RWPE2 (cell line): ENCODE results near the gene HMCN2.
"Not testable (repeated sequence)": the region's sequence is repeated elsewhere in the genome, so short reads cannot be mapped to it uniquely, and the experiment has no call there.

Source experiments
- ATAC-seq: fragments of 200-7000 bp; cut with Tn5 transposase; 3 replicates; pipeline ENCODE4 v1.9.1; 2021; ENCODE audit warnings: low read depth
- DNase-seq: peaks from one replicate; pipeline ENCODE4 v3.0.0-alpha.2; 2020; ENCODE audit warnings: low spot score
- H3K27ac ChIP-seq: fragments of 450-650 bp; 2 replicates; pipeline ENCODE4 v1.5.1; 2017; ENCODE audit warnings: mild to moderate bottlenecking; ENCODE audit not compliant: poor library complexity, severe bottlenecking
- H3K27me3 ChIP-seq: fragments of 250-450 bp; sonication (Bioruptor Pico); 2 replicates; pipeline ENCODE4 v1.5.1; 2021; ENCODE audit warnings: mild to moderate bottlenecking, moderate library complexity; ENCODE audit not compliant: insufficient read depth, poor library complexity, severe bottlenecking
- H3K36me3 ChIP-seq: fragments of 250-450 bp; sonication (Bioruptor Pico); 2 replicates; pipeline ENCODE4 v1.5.1; 2020; ENCODE audit warnings: low read depth, mild to moderate bottlenecking, moderate library complexity
- H3K4me1 ChIP-seq: fragments of 250-450 bp; sonication (Bioruptor Pico); 2 replicates; pipeline ENCODE4 v1.5.1; 2021; ENCODE audit warnings: mild to moderate bottlenecking, moderate library complexity; ENCODE audit not compliant: insufficient read depth, poor library complexity, severe bottlenecking
- H3K4me3 ChIP-seq: fragments of 250-450 bp; sonication (Bioruptor Pico); 2 replicates; pipeline ENCODE4 v1.5.1; 2021; ENCODE audit warnings: mild to moderate bottlenecking, moderate library complexity; ENCODE audit not compliant: severe bottlenecking
- H3K9me3 ChIP-seq: fragments of 250-450 bp; sonication (Bioruptor Pico); 2 replicates; pipeline ENCODE4 v1.5.1; 2021; ENCODE audit warnings: mild to moderate bottlenecking, moderate library complexity; ENCODE audit not compliant: severe bottlenecking
- TF ChIP-seq, protein P1 (sequence below): fragments of 450-650 bp; IDR thresholded peaks from one replicate; pipeline ENCODE4 v1.5.1; 2017; ENCODE audit warnings: mild to moderate bottlenecking, moderate library complexity; ENCODE audit not compliant: poor library complexity, severe bottlenecking

Gene HMCN2

DNA sequence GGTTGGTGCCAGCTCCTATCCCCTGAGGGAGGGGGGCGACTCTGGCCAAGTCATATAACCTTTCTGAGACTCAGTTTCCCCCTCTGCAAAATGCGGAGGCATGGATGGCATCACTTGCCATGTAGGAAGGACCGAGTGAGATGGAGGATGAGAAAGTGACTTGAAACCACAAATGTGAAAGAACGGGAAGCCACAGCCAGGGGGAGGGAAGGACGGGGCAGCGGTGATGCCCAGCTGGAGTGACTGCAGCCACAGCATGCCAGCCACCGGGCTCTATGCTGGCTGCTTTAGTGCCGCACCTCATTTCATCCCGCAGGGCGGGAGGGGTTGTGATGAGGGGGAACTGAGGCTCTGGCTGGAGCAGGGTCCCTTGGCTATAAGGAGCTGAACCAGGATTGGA is 74.5 kb downstream of the HMCN2 start:
- no peaks in the 10 kb centered on the region for H3K27me3 ChIP-seq
- H3K27ac ChIP-seq, result no peak overlapping the region
- TF ChIP-seq, protein P1, sequence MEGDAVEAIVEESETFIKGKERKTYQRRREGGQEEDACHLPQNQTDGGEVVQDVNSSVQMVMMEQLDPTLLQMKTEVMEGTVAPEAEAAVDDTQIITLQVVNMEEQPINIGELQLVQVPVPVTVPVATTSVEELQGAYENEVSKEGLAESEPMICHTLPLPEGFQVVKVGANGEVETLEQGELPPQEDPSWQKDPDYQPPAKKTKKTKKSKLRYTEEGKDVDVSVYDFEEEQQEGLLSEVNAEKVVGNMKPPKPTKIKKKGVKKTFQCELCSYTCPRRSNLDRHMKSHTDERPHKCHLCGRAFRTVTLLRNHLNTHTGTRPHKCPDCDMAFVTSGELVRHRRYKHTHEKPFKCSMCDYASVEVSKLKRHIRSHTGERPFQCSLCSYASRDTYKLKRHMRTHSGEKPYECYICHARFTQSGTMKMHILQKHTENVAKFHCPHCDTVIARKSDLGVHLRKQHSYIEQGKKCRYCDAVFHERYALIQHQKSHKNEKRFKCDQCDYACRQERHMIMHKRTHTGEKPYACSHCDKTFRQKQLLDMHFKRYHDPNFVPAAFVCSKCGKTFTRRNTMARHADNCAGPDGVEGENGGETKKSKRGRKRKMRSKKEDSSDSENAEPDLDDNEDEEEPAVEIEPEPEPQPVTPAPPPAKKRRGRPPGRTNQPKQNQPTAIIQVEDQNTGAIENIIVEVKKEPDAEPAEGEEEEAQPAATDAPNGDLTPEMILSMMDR, result no peak
- H3K4me1 ChIP-seq, result no peaks in the 10 kb centered on the region
- H3K4me3 ChIP-seq, result no peak overlapping the region
- no peak for ATAC-seq
- H3K9me3 ChIP-seq, result no peaks in the 10 kb centered on the region
- H3K36me3 ChIP-seq, result no peaks in the 10 kb centered on the region
- DNase-seq, result no peak

DNA sequence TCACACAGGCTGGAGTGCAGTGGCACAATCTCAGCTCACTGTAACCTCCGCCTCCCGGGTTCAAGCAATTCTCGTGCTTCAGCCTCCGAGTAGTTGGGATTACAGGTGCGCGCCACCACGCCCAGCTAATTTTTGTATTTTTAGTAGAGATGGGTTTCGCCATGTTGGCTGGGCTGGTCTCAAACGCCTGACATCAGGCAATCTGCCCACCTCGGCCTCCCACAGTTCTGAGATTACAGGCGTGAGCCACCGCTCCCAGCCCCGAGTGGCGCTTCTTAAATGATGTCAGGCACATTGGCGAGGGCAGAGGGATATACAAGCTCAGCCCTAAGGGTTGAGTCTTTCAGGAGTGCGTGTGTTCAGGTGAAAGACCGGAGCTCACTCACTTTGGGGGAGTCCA is 75.0 kb downstream of the HMCN2 start:
- ATAC-seq, H3K9me3 ChIP-seq, H3K4me1 ChIP-seq: not testable (repeated sequence)

DNA sequence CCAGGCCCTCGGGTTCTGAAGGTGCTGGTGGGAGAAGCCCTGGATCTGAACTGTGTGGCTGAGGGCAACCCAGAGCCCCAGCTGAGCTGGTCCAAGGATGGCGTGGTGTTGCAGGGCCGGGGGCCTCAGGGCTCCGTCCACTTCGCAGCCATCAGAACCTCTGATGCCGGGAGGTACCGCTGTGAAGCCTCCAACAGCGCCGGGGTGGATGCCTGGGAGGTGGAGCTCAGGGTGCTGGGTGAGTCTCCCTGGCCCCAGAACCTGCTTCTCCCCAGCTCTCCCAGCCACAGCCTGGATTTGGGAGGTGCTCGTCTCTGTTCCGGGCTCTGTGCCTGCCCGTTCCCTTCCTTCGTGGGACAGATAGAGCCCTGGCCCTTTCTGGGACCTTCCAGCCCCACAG is 75.6 kb downstream of the HMCN2 start:
- no peak for ATAC-seq
- Histone ChIP-seq H3K27me3 (no peaks in the 10 kb centered on the region), H3K36me3 (no peaks in the 10 kb centered on the region), H3K4me1 (no peaks in the 10 kb centered on the region), H3K4me3 (no peak overlapping the region), H3K9me3 (no peaks in the 10 kb centered on the region), H3K27ac (no peak overlapping the region)
- no peak for DNase-seq
- TF ChIP-seq, protein P1, result no peak

More for the DNA sequence above, 75.0 kb downstream of the HMCN2 start:
- not testable (repeated sequence) for H3K27ac ChIP-seq, H3K36me3 ChIP-seq, H3K27me3 ChIP-seq, H3K4me3 ChIP-seq, DNase-seq

DNA sequence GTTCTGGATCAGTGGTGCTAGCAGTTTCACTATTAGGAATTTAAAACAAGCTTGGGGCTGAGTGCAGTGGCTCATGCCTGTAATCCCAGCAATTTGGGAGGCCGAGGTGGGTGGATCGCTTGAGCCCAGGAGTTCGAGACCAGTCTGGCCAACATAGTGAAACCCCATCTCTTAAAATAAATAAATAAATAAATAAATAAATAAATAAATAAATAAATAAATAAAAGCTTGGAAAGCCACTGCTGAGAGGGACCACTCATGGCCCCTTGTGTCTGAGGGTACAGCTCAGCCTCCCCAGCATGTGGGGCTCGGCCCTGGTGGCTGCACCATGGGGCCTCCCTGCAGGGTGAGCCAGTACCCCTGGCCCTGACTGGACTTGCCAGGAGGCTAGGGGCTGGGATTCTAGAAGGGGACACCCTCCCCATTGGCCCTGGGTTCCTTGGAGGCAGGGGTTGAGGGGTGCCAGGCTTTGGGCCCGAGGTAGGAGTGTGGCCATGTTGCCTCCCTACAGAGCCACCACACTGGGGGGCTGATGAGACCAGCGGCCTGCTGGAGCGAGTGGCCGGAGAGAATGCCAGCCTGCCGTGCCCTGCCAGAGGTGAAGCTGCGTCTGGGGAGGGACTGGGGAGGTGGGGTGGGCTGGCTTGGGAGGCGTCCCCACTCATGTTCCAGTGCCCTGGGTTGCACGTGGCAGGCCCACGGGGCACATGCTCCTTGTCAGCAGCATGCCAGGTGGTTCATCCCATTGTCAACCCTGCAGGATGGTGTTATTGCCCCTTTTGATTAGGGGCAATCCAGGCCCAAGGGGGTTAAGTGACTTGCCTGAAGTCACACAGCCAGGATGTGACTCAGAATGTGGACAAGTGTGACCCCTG is 76.5 kb downstream of the HMCN2 start:
- Histone ChIP-seq H3K4me1 (no peaks in the 10 kb centered on the region), H3K4me3 (no peak overlapping the region), H3K9me3 (no peaks in the 10 kb centered on the region), H3K27ac (no peak overlapping the region), H3K27me3 (no peaks in the 10 kb centered on the region), H3K36me3 (no peaks in the 10 kb centered on the region)
- ATAC-seq, result no peak
- DNase-seq, result peak; percentile 38
- TF ChIP-seq, protein P1, result no peak

DNA sequence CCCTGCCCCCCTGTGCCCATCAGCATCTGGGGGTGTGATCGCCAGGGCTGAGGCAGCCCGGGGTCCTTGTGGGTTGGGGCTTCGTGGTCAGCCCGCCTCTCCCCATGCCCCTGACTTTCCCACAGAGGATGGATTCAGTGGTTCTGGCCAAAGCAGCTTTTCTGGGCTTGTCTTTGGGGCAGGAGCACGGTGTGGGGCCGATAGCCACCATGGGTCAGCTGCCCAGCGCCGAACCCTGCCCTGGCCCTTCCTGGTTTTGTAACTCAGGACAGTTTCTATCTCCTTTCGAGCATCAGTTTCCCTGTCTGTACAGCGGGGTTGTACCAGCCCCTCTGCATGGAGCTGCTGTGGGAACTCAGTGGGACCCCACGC is 77.1 kb downstream of the HMCN2 start:
- DNase-seq, result no peak
- no peaks in the 10 kb centered on the region for H3K27me3 ChIP-seq
- H3K36me3 ChIP-seq, result no peaks in the 10 kb centered on the region
- TF ChIP-seq, protein P1, result no peak
- no peak overlapping the region for H3K4me3 ChIP-seq
- no peak for ATAC-seq
- no peak overlapping the region for H3K27ac ChIP-seq
- no peaks in the 10 kb centered on the region for H3K9me3 ChIP-seq
- H3K4me1 ChIP-seq, result no peaks in the 10 kb centered on the region
